ENCODE data around the gene FOXG1. TPM values are rescaled to one million over a fixed set of nuclear protein-coding genes. Genes with fewer than 3 reads are reported as not detected.

FOXG1 gene
- total RNA-seq, 1 experiment from 2014 or later: not detected

- Histone ChIP-seq H3K4me1 (ENCODE audit: control insufficient read depth in 1 of 2, insufficient read depth in 2 of 2, low read length in 2 of 2) (no peaks in the 10 kb centered on the region), H3K4me2 (ENCODE audit: low read length) (no peak overlapping the region), H3K79me2 (ENCODE audit: insufficient read depth, low read length) (no peaks in the 10 kb centered on the region), H3K36me3 (ENCODE audit: control insufficient read depth in 1 of 2, insufficient read depth in 2 of 2, low read length in 2 of 2) (no peaks in the 10 kb centered on the region), H3K27ac (ENCODE audit: low read depth, low read length) (no peak overlapping the region), H2AFZ (ENCODE audit: low read depth, low read length, poor library complexity, severe bottlenecking) (no peak overlapping the region), H3K27me3 (ENCODE audit: insufficient read depth, low read length) (no peaks in the 10 kb centered on the region), H3K4me3 (replicated peaks in 1 of 2; ENCODE audit: low read depth in 1 of 2, low read length in 2 of 2) (no peak overlapping the region), H4K20me1 (ENCODE audit: insufficient read depth) (no peaks in the 10 kb centered on the region), H3K9me2 (ENCODE audit: insufficient read depth) (no peaks in the 10 kb centered on the region), H3K9me3 (ENCODE audit: control insufficient read depth in 1 of 2, insufficient read depth in 1 of 2, low read depth in 1 of 2, low read length in 2 of 2) (peaks cover 4 to 26% of the 10 kb centered on the region in 2 experiments; a peak in 2 of 4 replicates), H3K9ac (ENCODE audit: low read length) (no peak overlapping the region)
- TF ChIP-seq ZFX (IDR thresholded peaks at IDR 0.05): no peak
- no peak for TF ChIP-seq POLR2AphosphoS5 (IDR thresholded peaks at IDR 0.05; ENCODE audit: low read depth, low read length)
- no peak for TF ChIP-seq RAD21 (IDR thresholded peaks at IDR 0.05; ENCODE audit: low read depth)
- TF ChIP-seq JUND (IDR thresholded peaks at IDR 0.05): no peak
- no peak for TF ChIP-seq TCF7L2 (IDR thresholded peaks at IDR 0.05; ENCODE audit: borderline replicate concordance, extremely low read depth, insufficient read depth, insufficient read length)
- TF ChIP-seq POLR2A (IDR thresholded peaks at IDR 0.05; ENCODE audit: borderline replicate concordance, extremely low read depth, insufficient read depth, insufficient read length): no peak
- no peak for TF ChIP-seq SIN3A (IDR thresholded peaks at IDR 0.05; ENCODE audit: low read depth)
- TF ChIP-seq, protein P1, sequence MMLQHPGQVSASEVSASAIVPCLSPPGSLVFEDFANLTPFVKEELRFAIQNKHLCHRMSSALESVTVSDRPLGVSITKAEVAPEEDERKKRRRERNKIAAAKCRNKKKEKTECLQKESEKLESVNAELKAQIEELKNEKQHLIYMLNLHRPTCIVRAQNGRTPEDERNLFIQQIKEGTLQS (IDR thresholded peaks at IDR 0.05): no peak
- TF ChIP-seq SP1 (IDR thresholded peaks at IDR 0.05; ENCODE audit: low read depth): no peak
- no peak for TF ChIP-seq ELF1 (IDR thresholded peaks at IDR 0.05; ENCODE audit: borderline replicate concordance, low read depth)
- no peak for TF ChIP-seq CEBPB (IDR thresholded peaks at IDR 0.05; ENCODE audit: low read depth)
- no peak for TF ChIP-seq ZBTB33 (IDR thresholded peaks at IDR 0.05; ENCODE audit: extremely low read depth, insufficient replicate concordance, low read length)
- no peak for TF ChIP-seq EZH2 (IDR thresholded peaks at IDR 0.05)
- no peak for TF ChIP-seq CTCF (IDR thresholded peaks at IDR 0.05 in 2 of 3, conservative IDR thresholded peaks at IDR 0.05 in 1 of 3; ENCODE audit: borderline replicate concordance in 1 of 3, insufficient read depth in 1 of 3, low read depth in 2 of 3, low read length in 2 of 3)
- intact Hi-C loops (cut with micrococcal nuclease): no loop called here
- BruUV-seq (replicated peaks): no TSS peak
- CTCF ChIA-PET: no interaction called here
- POLR2A ChIA-PET: no interaction called here
- ATAC-seq: no peak
- no peak for DNase-seq (ENCODE audit: low read depth, low spot score)
- RAD21 ChIA-PET (ENCODE audit: low non-redundant PET in 1 of 2, low total read pairs in 2 of 2, uncharacterized antibody in 2 of 2, unreplicated experiment in 2 of 2): no interaction called here
Measured at GRCh38 chr14:28783664-28784063, 17.1 kb downstream of the FOXG1 start.

Measured in HCT116 (cell line).